IMR-90 (cell line): ENCODE measurements around the gene TMEM179. TPM values are rescaled to one million over a fixed set of nuclear protein-coding genes. Genes with fewer than 3 reads are reported as not detected.

ENCODE experiments used
- ATAC-seq: fragments of 200-7000 bp; cut with Tn5 transposase; 2 replicates; pipeline ENCODE4 v1.9.1; 2020; ENCODE audit warnings: low read depth, mild to moderate bottlenecking, moderate library complexity
- BruUV-seq: library from RNA; stranded (reverse); fragments of 400-500 nt; replicated peaks from 2 replicates; lab custom pipeline; 2021; lab: Mats Ljungman, UMichigan
- CTCF ChIA-PET: fragments of 300-600 bp; formaldehyde crosslinking; extraction: SDS; loops from one replicate; lab custom pipeline; 2021; ENCODE audit warnings: antibody characterized with exemption; lab: Yijun Ruan, JAX
- POLR2A ChIA-PET: fragments of 300-600 bp; sonication (Branson Sonifier 250); formaldehyde crosslinking; loops from one replicate; lab custom pipeline; 2022; ENCODE audit warnings: antibody characterized with exemption; ENCODE audit not compliant: unreplicated experiment; lab: Charles Lee
- DNase-seq: peaks from one replicate; pipeline ENCODE4 v3.0.0; 2013
- H2AFZ ChIP-seq: replicated peaks from 2 replicates; pipeline ENCODE3; 2013; ENCODE audit warnings: low read length, mild to moderate bottlenecking; ENCODE audit not compliant: poor library complexity
- H2AK5ac ChIP-seq: 2 replicates; pipeline ENCODE4 v1.6.1; 2013; ENCODE audit warnings: low read depth, low read length, inconsistent platforms
- H2AK9ac ChIP-seq: replicated peaks from 2 replicates; pipeline ENCODE3; 2013; ENCODE audit warnings: mild to moderate bottlenecking, low read depth, low read length, moderate library complexity; ENCODE audit not compliant: poor library complexity
- H2BK120ac ChIP-seq: 2 replicates; pipeline ENCODE4 v1.6.1; 2013; ENCODE audit warnings: low read depth, low read length, inconsistent platforms
- H2BK15ac ChIP-seq: 3 replicates; pipeline ENCODE4 v1.6.1; 2013; ENCODE audit warnings: low read depth, low read length, inconsistent platforms
- H2BK20ac ChIP-seq: 2 replicates; pipeline ENCODE4 v1.6.1; 2013; ENCODE audit warnings: low read depth, mild to moderate bottlenecking, inconsistent platforms, low read length, moderate library complexity
- H2BK5ac ChIP-seq: 2 replicates; pipeline ENCODE4 v1.6.1; 2013; ENCODE audit warnings: mild to moderate bottlenecking, low read depth, low read length, inconsistent platforms; ENCODE audit not compliant: poor library complexity, severe bottlenecking
- H3K14ac ChIP-seq: replicated peaks from 2 replicates; pipeline ENCODE4 v1.6.1; 2013; ENCODE audit warnings: low read depth, low read length, inconsistent platforms
- H3K18ac ChIP-seq: 2 replicates; pipeline ENCODE4 v1.6.1; 2013; ENCODE audit warnings: low read depth, low read length, control low read depth
- H3K23ac ChIP-seq: 2 replicates; pipeline ENCODE4 v1.6.1; 2013; ENCODE audit warnings: low read depth, low read length, inconsistent platforms
- H3K27ac ChIP-seq: 2 replicates; pipeline ENCODE4 v1.5.1; 2013; ENCODE audit warnings: mild to moderate bottlenecking, control low read depth, low read length; ENCODE audit not compliant: insufficient read depth
- H3K27me3 ChIP-seq: 2 replicates; pipeline ENCODE4 v1.6.1; 2013; ENCODE audit warnings: low read length; ENCODE audit not compliant: control insufficient read depth, insufficient read depth
- H3K36me3 ChIP-seq: 2 replicates; pipeline ENCODE4 v1.6.1; 2013; ENCODE audit warnings: low read length, mixed read lengths; ENCODE audit not compliant: control insufficient read depth, insufficient read depth
- H3K4ac ChIP-seq: 2 replicates; pipeline ENCODE4 v1.6.1; 2013; ENCODE audit warnings: low read depth, low read length, inconsistent platforms
- H3K4me1 ChIP-seq: 2 replicates; pipeline ENCODE4 v1.6.1; 2013; ENCODE audit warnings: low read length, mixed read lengths; ENCODE audit not compliant: control insufficient read depth, insufficient read depth
- H3K4me2 ChIP-seq: 2 replicates; pipeline ENCODE4 v1.6.1; 2013; ENCODE audit warnings: low read depth, mild to moderate bottlenecking, control low read depth, low read length, moderate library complexity
- H3K4me3 ChIP-seq: 2 replicates; pipeline ENCODE4 v1.5.1; 2013; ENCODE audit warnings: low read depth, mild to moderate bottlenecking, control low read depth, low read length, moderate library complexity; ENCODE audit not compliant: insufficient read depth
- H3K56ac ChIP-seq: 2 replicates; pipeline ENCODE4 v1.6.1; 2013; ENCODE audit warnings: low read length, inconsistent platforms; ENCODE audit not compliant: insufficient read depth; ENCODE audit errors: extremely low read depth
- H3K79me1 ChIP-seq, 2 experiments: 2 replicates each; pipeline ENCODE4 v1.6.1; 2013; ENCODE audit warnings: low read length in 2 of 2, inconsistent platforms in 1 of 2, low read depth in 1 of 2
- H3K9ac ChIP-seq: 2 replicates; pipeline ENCODE4 v1.6.1; 2013; ENCODE audit warnings: low read depth, low read length, control low read depth
- H3K9me1 ChIP-seq: 2 replicates; pipeline ENCODE4 v1.6.1; 2013; ENCODE audit warnings: low read length, inconsistent platforms; ENCODE audit not compliant: insufficient read depth
- H3K9me3 ChIP-seq: 2 replicates; pipeline ENCODE4 v1.6.1; 2013; ENCODE audit warnings: low read length; ENCODE audit not compliant: control insufficient read depth, insufficient read depth
- H4K20me1 ChIP-seq: 2 replicates; pipeline ENCODE4 v1.6.1; 2013; ENCODE audit warnings: low read length, inconsistent platforms; ENCODE audit not compliant: insufficient read depth
- H4K5ac ChIP-seq: 2 replicates; pipeline ENCODE4 v1.6.1; 2013; ENCODE audit warnings: mild to moderate bottlenecking, low read depth, low read length, control low read depth
- H4K8ac ChIP-seq, 2 experiments: 2 replicates each; pipeline ENCODE4 v1.6.1; 2013; ENCODE audit warnings: low read depth in 2 of 2, low read length in 2 of 2, control low read depth in 1 of 2, inconsistent platforms in 1 of 2
- H4K91ac ChIP-seq: 2 replicates; pipeline ENCODE4 v1.6.1; 2013; ENCODE audit warnings: low read depth, low read length, inconsistent platforms; ENCODE audit not compliant: insufficient read depth
- ELK1 ChIP-seq: fragments of 150-350 bp; IDR thresholded peaks from 2 replicates; pipeline ENCODE4 v1.6.1; 2016; ENCODE audit warnings: low read depth, mild to moderate bottlenecking, low read length, moderate library complexity, borderline replicate concordance
- MAFK ChIP-seq: IDR thresholded peaks from 2 replicates; pipeline ENCODE4 v1.6.1; 2012; ENCODE audit warnings: low read depth, low read length, improper control_type of control experiment
- POLR2A ChIP-seq: IDR thresholded peaks from 2 replicates; pipeline ENCODE4 v1.6.1; 2012; ENCODE audit warnings: mild to moderate bottlenecking, low read depth, low read length
- RCOR1 ChIP-seq: IDR thresholded peaks from 2 replicates; pipeline ENCODE4 v1.6.1; 2012; ENCODE audit warnings: mild to moderate bottlenecking, low read length, improper control_type of control experiment; ENCODE audit not compliant: insufficient replicate concordance
- USF2 ChIP-seq: fragments of 150-350 bp; IDR thresholded peaks from 2 replicates; pipeline ENCODE4 v1.6.1; 2017; ENCODE audit warnings: mild to moderate bottlenecking, antibody characterized with exemption, low read length, low read depth
- WGBS, 2 experiments: methylation state at CpG; one replicate each; pipeline versions ENCODE4 v1.1.5 to v1.1.7; 2013; ENCODE audit warnings: missing lambda C conversion rate in 2 of 2; ENCODE audit not compliant: insufficient read length in 1 of 2; ENCODE audit errors: extremely low coverage in 2 of 2; 5-methylcytosine and 5-hydroxymethylcytosine counted together
- dilution Hi-C: fragments of 300-500 bp; cut with HindIII; formaldehyde crosslinking; loops from one replicate; pipeline ENCODE4 v1.14.3; 2018; ENCODE audit warnings: low sequenced_read_pairs; ENCODE audit not compliant: unreplicated experiment
- in situ Hi-C: fragments of 300-500 bp; cut with MboI; formaldehyde crosslinking; loops from 3 replicates; pipeline ENCODE4 v1.14.3; 2019; ENCODE audit warnings: low sequenced_read_pairs, inconsistent platforms, mixed read lengths
- intact Hi-C: fragments of 100-400 bp; cut with micrococcal nuclease; formaldehyde crosslinking; loops from 2 replicates; pipeline ENCODE4 v1.10.0; 2022
- polyA plus RNA-seq, 3 experiments: library from polyadenylated mRNA; depleted of rRNA; stranded (reverse); fragments of >200 nt; gene quantifications; 2 replicates each; pipeline ENCODE4 v1.2.3, GENCODE V29; 2012; ENCODE audit warnings: low replicate concordance in 1 of 3
- total RNA-seq: library from RNA; depleted of rRNA; stranded (reverse); fragments of >200 nt; gene quantifications from 2 replicates; pipeline ENCODE4 v1.2.3, GENCODE V29; 2012

The TMEM179 gene
- total and polyA plus RNA-seq, 2 of the 4 experiments (the other 2 are of a cell fraction), result not detected

- no TSS peak for BruUV-seq
- Histone ChIP-seq H2AK9ac (no peak overlapping the region), H3K18ac (no peak overlapping the region), H4K20me1 (no peaks in the 10 kb centered on the region), H3K4me1 (no peaks in the 10 kb centered on the region), H2BK120ac (no peak overlapping the region), H2AFZ (no peak overlapping the region), H3K4me3 (no peak overlapping the region), H3K9me3 (no peaks in the 10 kb centered on the region), H3K23ac (no peak overlapping the region), H3K27me3 (peaks cover 8% of the 10 kb centered on the region; the same call in 1 of the 2 replicates), H2BK20ac (no peak overlapping the region), H4K8ac (no peak overlapping the region), H4K5ac (no peak overlapping the region), H2BK15ac (no peak overlapping the region), H2AK5ac (no peak overlapping the region), H3K79me1 (no peaks in the 10 kb centered on the region), H4K91ac (no peak overlapping the region), H3K4ac (no peak overlapping the region), H3K36me3 (no peaks in the 10 kb centered on the region), H2BK5ac (no peak overlapping the region), H3K4me2 (no peak overlapping the region), H3K14ac (no peak overlapping the region), H3K9ac (no peak overlapping the region), H3K56ac (no peak overlapping the region), H3K9me1 (no peaks in the 10 kb centered on the region), H3K27ac (no peak overlapping the region)
- intact Hi-C loops (no loop called here), in situ Hi-C loops (loop anchor here (25.0 kb wide), 1 partner anchor 485 kb away; the partner anchor contains the start of gene ASPG), dilution Hi-C loops (no loop called here)
- DNase-seq, result no peak
- no peak for ATAC-seq
- POLR2A ChIA-PET, result no interaction called here
- WGBS, 2 experiments, result 34% methylated on average over 5 of the region's 11 CpGs; no CpG with 5 or more reads in 1 of the 2 experiments
- no peak for TF ChIP-seq USF2
- TF ChIP-seq MAFK, result no peak
- no peak for TF ChIP-seq RCOR1
- TF ChIP-seq ELK1, result no peak
- TF ChIP-seq POLR2A, result no peak
- CTCF ChIA-PET, result no interaction called here
Measured at GRCh38 chr14:104572024-104572626, 32.4 kb downstream of the TMEM179 start.
